Mucosa of descending colon (tissue), 3 donors: ENCODE data around the gene N4BP2L2. TPM values are rescaled to one million over a fixed set of nuclear protein-coding genes. Genes with fewer than 3 reads are reported as not detected.

Experiments used
- ATAC-seq: fragments of 200-7000 bp; cut with Tn5 transposase; one replicate; pipeline ENCODE4 v1.9.1; 2020; ENCODE audit warnings: mild to moderate bottlenecking, moderate library complexity
- DNase-seq, 3 donors: peaks; one replicate each; pipeline ENCODE4 v3.0.0-alpha.2; 2020
- H3K36me3 ChIP-seq: fragments of 200-600 bp; one replicate; pipeline ENCODE4 v1.8.0; 2021; ENCODE audit warnings: low read depth, mild to moderate bottlenecking
- H3K4me1 ChIP-seq: fragments of 200-600 bp; one replicate; pipeline ENCODE4 v1.8.0; 2021; ENCODE audit warnings: low read depth, mild to moderate bottlenecking
- H3K4me3 ChIP-seq: fragments of 200-600 bp; one replicate; pipeline ENCODE4 v1.8.0; 2021; ENCODE audit warnings: mild to moderate bottlenecking
- H3K9me3 ChIP-seq: fragments of 200-600 bp; one replicate; pipeline ENCODE4 v1.8.0; 2021; ENCODE audit warnings: mild to moderate bottlenecking
- intact Hi-C, 2 donors: fragments of 100-400 bp; cut with DNase I in 1 of 2; cut with micrococcal nuclease in 1 of 2; formaldehyde crosslinking; loops; one replicate each; pipeline versions ENCODE4 v1.11.0 to v1.11.1; 2022; cut with DNase I, micrococcal nuclease
- total RNA-seq, 3 donors: library from RNA; stranded (reverse); fragmentation: NEBNext Ultra II Directional in 2 of 3; extraction: Animal tissue kit (Norgen Biotek cat#: 25700) in 2 of 3; gene quantifications; one replicate each; pipeline versions ENCODE4 v1.2.1 to v1.2.4, GENCODE V29; 2021 to 2023
- TF ChIP-seq, protein P1 (sequence below): fragments of 200-600 bp; IDR thresholded peaks from one replicate; pipeline ENCODE4 v1.8.0; 2022; ENCODE audit warnings: antibody characterized with exemption, mild to moderate bottlenecking
- donor health status: DM: no; HTN: no; CAD: no; lungs with moderate emphysema.
- donor health status: DM: no; HTN: no; CAD: no.
- donor health status: DM: no; HTN: yes; CAD: no.

Gene N4BP2L2
- total RNA-seq, 3 donors from 2014 or later, result 89.1 to 160 (median 120) TPM

DNA sequence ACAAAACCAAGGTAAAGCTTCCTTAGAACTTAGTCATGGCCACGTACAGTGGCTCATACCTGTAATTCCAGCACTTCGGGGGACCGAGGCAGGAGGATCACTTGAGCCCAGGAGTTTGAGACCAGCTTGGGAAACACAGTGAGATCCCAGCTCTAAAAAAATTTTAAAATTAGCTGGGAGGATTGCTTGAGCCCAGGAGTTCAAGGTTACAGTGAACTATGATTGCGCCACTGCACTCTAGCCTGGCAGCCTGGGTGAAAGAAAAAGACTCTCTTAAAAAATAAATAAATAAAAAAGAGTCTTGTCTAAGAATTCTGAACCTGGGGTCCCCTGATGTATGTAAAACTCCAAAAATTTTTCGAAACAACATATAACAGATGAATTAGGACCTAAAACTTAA lies 34.9 kb downstream of the N4BP2L2 start:
- Histone ChIP-seq H3K9me3 (no peaks in the 10 kb centered on the region), H3K4me1 (no peaks in the 10 kb centered on the region), H3K36me3 (no peaks in the 10 kb centered on the region), H3K4me3 (no peak overlapping the region)
- ATAC-seq (no peak), DNase-seq (no peak)
- intact Hi-C loops, result no loop called here
- TF ChIP-seq, protein P1, sequence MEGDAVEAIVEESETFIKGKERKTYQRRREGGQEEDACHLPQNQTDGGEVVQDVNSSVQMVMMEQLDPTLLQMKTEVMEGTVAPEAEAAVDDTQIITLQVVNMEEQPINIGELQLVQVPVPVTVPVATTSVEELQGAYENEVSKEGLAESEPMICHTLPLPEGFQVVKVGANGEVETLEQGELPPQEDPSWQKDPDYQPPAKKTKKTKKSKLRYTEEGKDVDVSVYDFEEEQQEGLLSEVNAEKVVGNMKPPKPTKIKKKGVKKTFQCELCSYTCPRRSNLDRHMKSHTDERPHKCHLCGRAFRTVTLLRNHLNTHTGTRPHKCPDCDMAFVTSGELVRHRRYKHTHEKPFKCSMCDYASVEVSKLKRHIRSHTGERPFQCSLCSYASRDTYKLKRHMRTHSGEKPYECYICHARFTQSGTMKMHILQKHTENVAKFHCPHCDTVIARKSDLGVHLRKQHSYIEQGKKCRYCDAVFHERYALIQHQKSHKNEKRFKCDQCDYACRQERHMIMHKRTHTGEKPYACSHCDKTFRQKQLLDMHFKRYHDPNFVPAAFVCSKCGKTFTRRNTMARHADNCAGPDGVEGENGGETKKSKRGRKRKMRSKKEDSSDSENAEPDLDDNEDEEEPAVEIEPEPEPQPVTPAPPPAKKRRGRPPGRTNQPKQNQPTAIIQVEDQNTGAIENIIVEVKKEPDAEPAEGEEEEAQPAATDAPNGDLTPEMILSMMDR, result no peak

DNA sequence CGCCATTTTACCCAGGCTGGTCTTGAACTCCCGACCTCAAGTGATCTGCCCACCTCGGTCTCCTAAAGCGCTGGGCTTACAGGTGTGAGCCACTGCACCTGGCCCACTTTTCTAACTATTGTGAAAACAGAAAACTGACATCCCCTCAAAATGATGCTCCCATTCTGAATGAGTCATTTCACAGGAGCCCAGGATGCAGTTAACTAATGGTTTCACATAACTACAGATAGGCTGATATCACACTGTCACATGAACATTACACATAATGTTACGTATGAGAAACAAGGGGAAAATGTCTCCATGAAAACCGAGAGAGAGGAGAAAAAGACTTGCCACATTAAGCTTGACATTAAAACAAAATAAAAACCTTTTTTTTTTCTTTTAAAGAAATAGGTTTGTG lies 37.5 kb downstream of the N4BP2L2 start:
- TF ChIP-seq, protein P1, result no peak
- ATAC-seq (no peak), DNase-seq (no peak)
- no peaks in the 10 kb centered on the region for H3K4me1 ChIP-seq
- intact Hi-C loops, result no loop called here
- H3K36me3 ChIP-seq, result no peaks in the 10 kb centered on the region
- H3K4me3 ChIP-seq, result no peak overlapping the region
- no peaks in the 10 kb centered on the region for H3K9me3 ChIP-seq

DNA sequence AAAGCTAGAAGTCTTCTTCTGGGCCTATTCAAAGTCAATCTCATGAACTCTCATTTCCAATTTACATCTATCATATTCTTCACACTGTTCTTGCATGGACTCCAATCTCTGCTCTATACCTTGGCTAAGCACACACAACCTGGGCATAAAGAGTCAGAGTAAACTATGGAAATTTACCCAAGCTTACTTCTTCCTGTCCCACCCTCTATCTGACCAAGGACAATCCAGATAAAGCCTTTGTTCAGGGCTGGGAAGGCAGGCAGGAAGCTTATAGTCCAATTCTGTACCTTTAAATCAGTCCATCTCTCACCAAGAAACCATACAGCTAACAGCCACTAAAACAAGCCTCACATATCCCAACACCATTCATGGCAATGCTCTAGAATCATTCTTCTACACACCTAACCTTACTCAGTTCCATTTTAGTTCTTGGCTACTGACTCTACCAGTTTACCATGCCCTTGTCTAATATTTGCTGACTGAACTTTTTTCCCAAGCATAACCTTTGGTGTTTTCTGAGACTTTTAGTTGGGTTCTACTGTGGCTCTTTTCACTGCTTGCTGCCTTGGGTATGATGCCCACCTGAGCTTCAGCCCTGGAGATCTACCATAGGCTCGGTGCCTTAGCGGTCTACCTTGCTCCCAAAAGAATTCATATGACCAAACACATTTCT lies 38.9 kb downstream of the N4BP2L2 start:
- TF ChIP-seq, protein P1, result no peak
- intact Hi-C loops, result no loop called here
- Histone ChIP-seq H3K9me3 (no peaks in the 10 kb centered on the region), H3K4me1 (no peaks in the 10 kb centered on the region), H3K4me3 (no peak overlapping the region), H3K36me3 (no peaks in the 10 kb centered on the region)
- no peak for ATAC-seq
- DNase-seq, result no peak

DNA sequence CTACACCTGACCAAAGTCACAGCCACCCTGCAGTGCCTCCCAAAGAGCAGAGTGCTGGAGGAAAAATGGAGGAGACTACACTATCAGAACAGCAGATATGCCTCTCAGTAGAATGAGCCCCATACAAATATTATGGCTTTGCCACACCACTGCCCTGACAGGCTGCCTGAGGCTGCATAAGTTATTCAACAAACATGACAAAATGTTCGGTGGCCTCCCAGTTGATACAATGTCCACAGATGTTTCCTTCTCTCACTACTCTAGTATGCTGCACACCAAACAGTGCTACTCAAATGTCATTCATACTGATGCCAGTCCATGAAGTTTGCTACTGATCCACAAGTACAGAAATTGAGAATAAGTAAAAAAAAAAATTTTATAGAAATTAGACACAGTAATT lies 41.0 kb downstream of the N4BP2L2 start:
- no peak for ATAC-seq
- H3K36me3 ChIP-seq, result no peaks in the 10 kb centered on the region
- intact Hi-C loops, result no loop called here

DNA sequence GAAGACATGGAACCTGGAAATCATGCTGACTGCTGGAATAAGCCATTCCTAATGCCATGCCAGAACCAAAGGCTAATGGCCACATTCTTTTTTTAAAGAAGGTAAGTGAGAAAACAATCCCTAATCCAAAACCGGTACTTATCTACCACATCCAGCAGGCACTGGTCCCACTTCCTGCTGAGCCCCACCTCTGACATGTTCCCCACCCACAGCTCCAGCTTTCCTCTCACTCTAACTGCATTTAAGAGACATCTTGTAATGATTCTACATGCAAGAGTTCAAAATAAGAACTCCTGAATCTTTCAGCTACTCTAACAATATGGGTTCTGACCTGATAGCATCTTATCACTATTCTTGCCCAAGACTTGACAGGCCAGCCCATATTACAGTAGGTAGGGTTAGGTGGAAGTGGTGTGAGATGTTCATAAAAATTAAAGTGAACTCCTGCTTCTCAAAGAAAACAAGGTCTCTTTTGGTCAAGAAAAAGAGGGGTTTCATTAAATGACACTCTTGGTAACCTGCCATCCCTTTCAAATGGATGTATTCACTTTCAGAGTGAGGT lies 41.9 kb downstream of the N4BP2L2 start:
- intact Hi-C loops, result no loop called here
- no peaks in the 10 kb centered on the region for H3K4me1 ChIP-seq
- ATAC-seq (no peak), DNase-seq (no peak)
- no peaks in the 10 kb centered on the region for H3K36me3 ChIP-seq
- no peak overlapping the region for H3K4me3 ChIP-seq
- TF ChIP-seq, protein P1, result no peak
- no peaks in the 10 kb centered on the region for H3K9me3 ChIP-seq

More for the DNA sequence above, 41.0 kb downstream of the N4BP2L2 start:
- Histone ChIP-seq H3K4me1 (no peaks in the 10 kb centered on the region), H3K4me3 (no peak overlapping the region), H3K9me3 (no peaks in the 10 kb centered on the region)
- TF ChIP-seq, protein P1, result no peak
- DNase-seq, result no peak
